ENCODE results near the gene C1D. TPM values are rescaled to one million over a fixed set of nuclear protein-coding genes. Genes with fewer than 3 reads are reported as not detected.

C1D gene, protein sequence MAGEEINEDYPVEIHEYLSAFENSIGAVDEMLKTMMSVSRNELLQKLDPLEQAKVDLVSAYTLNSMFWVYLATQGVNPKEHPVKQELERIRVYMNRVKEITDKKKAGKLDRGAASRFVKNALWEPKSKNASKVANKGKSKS
- 21.1 TPM for total RNA-seq (2021; ENCODE audit: unreplicated experiment)
- 7.8 and 10.4 TPM in 2 replicates for polyA plus RNA-seq (2012)
- percentile 90 among the genes with signal in this experiment for Bru-seq, nascent RNA
- BruChase-seq, experiment 1, labeled RNA remaining after a 6-hour chase: percentile 80 among the genes with signal in this experiment
- BruChase-seq, experiment 2, labeled RNA remaining after a 2-hour chase: percentile 80 among the genes with signal in this experiment
- long read RNA-seq, transcript C1D-201 (5 exons, 2,233 nt): minor isoform, 12 of 52 reads
- long read RNA-seq, transcript C1D-204 (5 exons, 736 nt): major isoform, 23 of 52 reads
- long read RNA-seq, partial matches to known transcripts: 1 of 52 reads
- long read RNA-seq, other reads (novel, unspliced or antisense): 15 of 52 reads

DNA sequence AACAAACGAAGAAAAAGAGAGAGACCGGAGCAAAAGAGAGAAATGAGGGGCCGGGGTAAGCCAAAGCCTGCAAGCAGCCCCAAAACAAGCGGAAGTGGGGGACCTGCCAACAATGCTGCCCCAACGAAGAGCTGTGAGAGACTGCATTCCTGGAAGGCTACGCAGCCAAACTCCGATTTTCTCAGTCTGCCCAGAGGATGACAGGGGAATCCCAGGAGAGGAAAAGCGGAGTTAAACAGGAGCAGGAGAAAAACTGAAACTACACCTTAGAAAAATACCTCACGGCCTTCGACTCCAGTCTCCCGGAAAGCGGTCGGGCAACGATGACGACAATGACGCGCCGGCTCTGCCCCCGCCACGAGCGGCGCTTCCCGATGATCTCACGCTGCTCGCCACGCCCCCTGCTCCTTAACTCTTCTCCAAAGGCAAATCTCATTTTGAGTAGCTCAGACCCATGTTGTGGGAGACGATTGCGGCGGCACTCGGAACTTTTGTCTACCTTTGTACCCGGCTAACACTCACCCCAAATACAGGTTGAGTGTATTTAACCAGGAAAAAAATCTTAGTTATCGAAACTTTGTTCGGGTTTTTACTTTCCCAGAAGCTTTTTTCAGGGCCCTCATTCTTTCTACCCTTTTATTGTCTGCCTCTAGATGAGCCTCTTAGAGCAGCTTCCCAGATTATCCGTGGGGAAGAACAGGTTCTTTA, at the start of gene C1D:
TSS of gene C1D (minus strand) at position 325 of the 708 bp plus-strand sequence. CDS start 15,694 bp downstream, outside the sequence.
- H3K36me3 ChIP-seq (ENCODE audit: control insufficient read depth in 1 of 2, insufficient read depth in 2 of 2, low read length in 2 of 2): no peaks in the 10 kb centered on the region
- peaks cover 0 to 10% of the 10 kb centered on the region in 2 experiments; a peak in 2 of 4 replicates for H3K4me1 ChIP-seq (ENCODE audit: control insufficient read depth in 1 of 2, insufficient read depth in 2 of 2, low read length in 2 of 2)
- peak within 1 kb of the TSS; percentile 80 for H3K4me2 ChIP-seq (ENCODE audit: low read length)
- DNase-seq (ENCODE audit: low read depth, low spot score) (peak; percentile 80), ATAC-seq (peak; percentile 92)
- H3K27ac ChIP-seq (ENCODE audit: low read depth, low read length): peak within 1 kb of the TSS; percentile 44
- no TSS peak for BruUV-seq (replicated peaks)
- H3K79me2 ChIP-seq (ENCODE audit: insufficient read depth, low read length): peaks cover 49% of the 10 kb centered on the region
- H3K27me3 ChIP-seq (ENCODE audit: insufficient read depth, low read length): no peaks in the 10 kb centered on the region
- peak within 1 kb of the TSS; percentile 68 for H3K9ac ChIP-seq (ENCODE audit: low read length)
- H4K20me1 ChIP-seq (ENCODE audit: insufficient read depth): no peaks in the 10 kb centered on the region
- CTCF ChIA-PET: interaction anchor here (1.0 kb wide), 1 partner anchor 32 kb away, joined by 3 read pairs; no protein-coding TSS in a partner anchor
- H3K9me2 ChIP-seq (ENCODE audit: insufficient read depth): no peaks in the 10 kb centered on the region
- peak within 1 kb of the TSS; percentile 71 for H2AFZ ChIP-seq (ENCODE audit: low read depth, low read length, poor library complexity, severe bottlenecking)
- RAD21 ChIA-PET (ENCODE audit: low non-redundant PET in 1 of 2, low total read pairs in 2 of 2, uncharacterized antibody in 2 of 2, unreplicated experiment in 2 of 2): interaction anchor here in 1 of 2 experiments (0.6 kb wide), 1 partner anchor 378 kb away, joined by 5 read pairs; no protein-coding TSS in a partner anchor
- H3K4me3 ChIP-seq (replicated peaks in 1 of 2; ENCODE audit: low read depth in 1 of 2, low read length in 2 of 2): peak within 1 kb of the TSS; percentile 77 to 96
- no peaks in the 10 kb centered on the region for H3K9me3 ChIP-seq (ENCODE audit: control insufficient read depth in 1 of 2, insufficient read depth in 1 of 2, low read depth in 1 of 2, low read length in 2 of 2)
- intact Hi-C loops (cut with micrococcal nuclease): loop anchor here (1.0 kb wide), 1 partner anchor 94 kb away; the partner anchor contains the start of gene PNO1
- POLR2A ChIA-PET: no interaction called here
- TF ChIP-seq SRF (IDR thresholded peaks at IDR 0.05; ENCODE audit: low read depth) (peak; percentile 96), ZNF274 (IDR thresholded peaks at IDR 0.05; ENCODE audit: low read depth, low read length) (no peak), EZH2 (IDR thresholded peaks at IDR 0.05) (no peak), SIN3A (IDR thresholded peaks at IDR 0.05; ENCODE audit: low read depth) (peak; percentile 39; the same call in 1 of the 2 replicates), FOSL1 (IDR thresholded peaks at IDR 0.05; ENCODE audit: low read depth) (no peak), SP1 (IDR thresholded peaks at IDR 0.05; ENCODE audit: low read depth) (peak; percentile 75; the same call in 1 of the 2 replicates), EZH2phosphoT487 (IDR thresholded peaks at IDR 0.05; ENCODE audit: borderline replicate concordance) (no peak), RAD21 (IDR thresholded peaks at IDR 0.05; ENCODE audit: low read depth) (no peak), JUND (IDR thresholded peaks at IDR 0.05) (no peak), ZFX (IDR thresholded peaks at IDR 0.05) (peak; percentile 80), TCF7L2 (IDR thresholded peaks at IDR 0.05; ENCODE audit: borderline replicate concordance, extremely low read depth, insufficient read depth, insufficient read length) (no peak), POLR2AphosphoS5 (IDR thresholded peaks at IDR 0.05; ENCODE audit: low read depth, low read length) (peak; percentile 97), CBX3 (IDR thresholded peaks at IDR 0.05; ENCODE audit: low read depth) (no peak)
- TF ChIP-seq, protein P1, sequence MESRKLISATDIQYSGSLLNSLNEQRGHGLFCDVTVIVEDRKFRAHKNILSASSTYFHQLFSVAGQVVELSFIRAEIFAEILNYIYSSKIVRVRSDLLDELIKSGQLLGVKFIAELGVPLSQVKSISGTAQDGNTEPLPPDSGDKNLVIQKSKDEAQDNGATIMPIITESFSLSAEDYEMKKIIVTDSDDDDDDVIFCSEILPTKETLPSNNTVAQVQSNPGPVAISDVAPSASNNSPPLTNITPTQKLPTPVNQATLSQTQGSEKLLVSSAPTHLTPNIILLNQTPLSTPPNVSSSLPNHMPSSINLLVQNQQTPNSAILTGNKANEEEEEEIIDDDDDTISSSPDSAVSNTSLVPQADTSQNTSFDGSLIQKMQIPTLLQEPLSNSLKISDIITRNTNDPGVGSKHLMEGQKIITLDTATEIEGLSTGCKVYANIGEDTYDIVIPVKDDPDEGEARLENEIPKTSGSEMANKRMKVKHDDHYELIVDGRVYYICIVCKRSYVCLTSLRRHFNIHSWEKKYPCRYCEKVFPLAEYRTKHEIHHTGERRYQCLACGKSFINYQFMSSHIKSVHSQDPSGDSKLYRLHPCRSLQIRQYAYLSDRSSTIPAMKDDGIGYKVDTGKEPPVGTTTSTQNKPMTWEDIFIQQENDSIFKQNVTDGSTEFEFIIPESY (IDR thresholded peaks at IDR 0.05; ENCODE audit: extremely low read depth, insufficient replicate concordance, low read length): no peak
- TF ChIP-seq, protein P2, sequence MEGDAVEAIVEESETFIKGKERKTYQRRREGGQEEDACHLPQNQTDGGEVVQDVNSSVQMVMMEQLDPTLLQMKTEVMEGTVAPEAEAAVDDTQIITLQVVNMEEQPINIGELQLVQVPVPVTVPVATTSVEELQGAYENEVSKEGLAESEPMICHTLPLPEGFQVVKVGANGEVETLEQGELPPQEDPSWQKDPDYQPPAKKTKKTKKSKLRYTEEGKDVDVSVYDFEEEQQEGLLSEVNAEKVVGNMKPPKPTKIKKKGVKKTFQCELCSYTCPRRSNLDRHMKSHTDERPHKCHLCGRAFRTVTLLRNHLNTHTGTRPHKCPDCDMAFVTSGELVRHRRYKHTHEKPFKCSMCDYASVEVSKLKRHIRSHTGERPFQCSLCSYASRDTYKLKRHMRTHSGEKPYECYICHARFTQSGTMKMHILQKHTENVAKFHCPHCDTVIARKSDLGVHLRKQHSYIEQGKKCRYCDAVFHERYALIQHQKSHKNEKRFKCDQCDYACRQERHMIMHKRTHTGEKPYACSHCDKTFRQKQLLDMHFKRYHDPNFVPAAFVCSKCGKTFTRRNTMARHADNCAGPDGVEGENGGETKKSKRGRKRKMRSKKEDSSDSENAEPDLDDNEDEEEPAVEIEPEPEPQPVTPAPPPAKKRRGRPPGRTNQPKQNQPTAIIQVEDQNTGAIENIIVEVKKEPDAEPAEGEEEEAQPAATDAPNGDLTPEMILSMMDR (IDR thresholded peaks at IDR 0.05 in 2 of 3, conservative IDR thresholded peaks at IDR 0.05 in 1 of 3; ENCODE audit: borderline replicate concordance in 1 of 3, insufficient read depth in 1 of 3, low read depth in 2 of 3, low read length in 2 of 3): no peak
- TF ChIP-seq, protein P3, sequence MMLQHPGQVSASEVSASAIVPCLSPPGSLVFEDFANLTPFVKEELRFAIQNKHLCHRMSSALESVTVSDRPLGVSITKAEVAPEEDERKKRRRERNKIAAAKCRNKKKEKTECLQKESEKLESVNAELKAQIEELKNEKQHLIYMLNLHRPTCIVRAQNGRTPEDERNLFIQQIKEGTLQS (IDR thresholded peaks at IDR 0.05): no peak
- TF ChIP-seq, protein P4, sequence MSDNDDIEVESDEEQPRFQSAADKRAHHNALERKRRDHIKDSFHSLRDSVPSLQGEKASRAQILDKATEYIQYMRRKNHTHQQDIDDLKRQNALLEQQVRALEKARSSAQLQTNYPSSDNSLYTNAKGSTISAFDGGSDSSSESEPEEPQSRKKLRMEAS (IDR thresholded peaks at IDR 0.05): peak; percentile 60
